Measurements from ENCODE around the gene LSAMP.

LSAMP gene

DNA sequence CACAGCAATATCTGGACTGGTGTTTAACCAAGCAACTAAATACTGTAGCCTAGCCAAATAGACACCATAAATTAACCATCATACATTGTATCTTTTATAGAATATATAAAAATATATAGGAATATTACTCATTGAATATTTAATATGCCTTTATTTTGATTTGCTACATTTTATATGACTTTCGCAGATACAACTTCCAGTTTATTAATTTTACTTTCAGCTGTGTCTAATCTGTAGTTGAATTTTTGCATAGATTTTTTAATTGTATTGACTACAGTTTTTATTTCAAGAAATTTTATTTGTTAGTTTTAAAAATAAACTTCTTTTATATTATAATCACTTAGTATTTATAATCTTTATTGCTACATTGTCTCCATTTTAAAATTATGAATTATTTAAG is 299.7 kb downstream of the LSAMP start:
- H3K4me3 ChIP-seq (ENCODE audit: low read length), result no peak overlapping the region
- no peaks in the 10 kb centered on the region for H3K27me3 ChIP-seq (ENCODE audit: low read depth, low read length)
- H3K79me2 ChIP-seq (ENCODE audit: low read length), result no peaks in the 10 kb centered on the region
- no peak overlapping the region for H2AFZ ChIP-seq (ENCODE audit: low read depth, low read length)
- H3K4me1 ChIP-seq (ENCODE audit: low read length), result peaks cover 5% of the 10 kb centered on the region
- H4K20me1 ChIP-seq (ENCODE audit: insufficient read depth, low read length), result no peaks in the 10 kb centered on the region
- H3K36me3 ChIP-seq (replicated peaks; ENCODE audit: low read depth, low read length), result no peaks in the 10 kb centered on the region
- H3K27ac ChIP-seq (ENCODE audit: low read length), result no peak overlapping the region
- TF ChIP-seq CTCF (IDR thresholded peaks at IDR 0.05; ENCODE audit: low read depth, low read length) (no peak), EZH2phosphoT487 (IDR thresholded peaks at IDR 0.05; ENCODE audit: low read depth) (no peak)
- H3K9me3 ChIP-seq (ENCODE audit: insufficient read depth, low read length), result peaks cover 9% of the 10 kb centered on the region; the same call in 1 of the 2 replicates
- H3K9ac ChIP-seq (ENCODE audit: low read length), result no peak overlapping the region
- H3K4me2 ChIP-seq (ENCODE audit: low read length), result no peak overlapping the region

DNA sequence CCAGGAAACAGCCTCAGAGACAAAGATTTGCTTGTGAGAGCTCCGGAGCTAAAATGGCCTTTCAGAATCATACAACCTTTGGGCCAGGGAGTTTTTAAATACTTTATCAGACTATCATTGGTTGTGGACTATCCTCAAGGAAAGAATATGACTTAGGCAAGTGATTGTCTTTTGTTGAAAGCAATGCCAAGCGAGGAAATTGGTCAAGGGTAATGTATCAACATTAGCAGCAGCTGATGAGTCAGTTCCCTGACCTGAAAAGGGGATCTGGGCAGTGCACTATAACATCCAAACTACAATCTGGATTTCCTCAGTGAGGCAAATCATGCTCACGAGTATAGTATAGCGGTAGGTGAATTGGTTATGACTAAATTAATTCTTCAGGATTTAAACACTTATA is 303.6 kb downstream of the LSAMP start:
- H3K4me2 ChIP-seq (ENCODE audit: low read length), result no peak overlapping the region
- H3K79me2 ChIP-seq (ENCODE audit: low read length), result no peaks in the 10 kb centered on the region
- no peaks in the 10 kb centered on the region for H4K20me1 ChIP-seq (ENCODE audit: insufficient read depth, low read length)
- no peak overlapping the region for H3K27ac ChIP-seq (ENCODE audit: low read length)
- no peaks in the 10 kb centered on the region for H3K36me3 ChIP-seq (replicated peaks; ENCODE audit: low read depth, low read length)
- no peak for TF ChIP-seq EZH2phosphoT487 (IDR thresholded peaks at IDR 0.05; ENCODE audit: low read depth)
- no peak for TF ChIP-seq CTCF (IDR thresholded peaks at IDR 0.05; ENCODE audit: low read depth, low read length)
- H3K4me1 ChIP-seq (ENCODE audit: low read length), result peaks cover 12% of the 10 kb centered on the region
- no peak overlapping the region for H2AFZ ChIP-seq (ENCODE audit: low read depth, low read length)
- H3K4me3 ChIP-seq (ENCODE audit: low read length), result no peak overlapping the region
- H3K27me3 ChIP-seq (ENCODE audit: low read depth, low read length), result no peaks in the 10 kb centered on the region
- H3K9ac ChIP-seq (ENCODE audit: low read length), result no peak overlapping the region
- H3K9me3 ChIP-seq (ENCODE audit: insufficient read depth, low read length), result peaks cover 9% of the 10 kb centered on the region; the same call in 1 of the 2 replicates

DNA sequence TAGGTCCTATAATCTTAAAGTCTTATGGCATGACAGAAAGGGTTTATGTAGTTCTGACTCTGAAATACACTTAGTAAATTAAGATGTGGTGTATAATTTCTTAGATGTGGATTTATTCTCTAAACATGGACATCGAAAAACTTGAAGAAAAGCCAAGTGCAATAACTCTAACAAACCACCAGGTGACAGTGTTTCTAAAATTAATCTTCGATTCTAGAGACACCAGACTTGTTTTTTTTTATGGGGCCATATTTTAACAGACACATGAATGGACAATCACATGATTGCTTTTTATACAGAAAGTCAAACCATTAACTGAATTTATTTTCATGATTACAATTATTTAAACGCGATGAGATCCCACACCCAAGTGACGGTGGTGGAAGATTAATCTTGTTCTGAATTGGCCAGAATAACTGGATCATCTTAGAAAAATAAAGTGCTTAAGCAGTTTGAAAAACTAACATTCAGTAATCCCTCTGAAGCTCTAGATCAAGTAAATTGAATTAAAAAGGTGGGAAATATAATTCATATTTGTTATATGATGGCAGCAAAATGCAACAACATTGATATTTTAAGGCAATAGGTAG is 305.1 kb downstream of the LSAMP start:
- H3K36me3 ChIP-seq (replicated peaks; ENCODE audit: low read depth, low read length), result no peaks in the 10 kb centered on the region
- H3K79me2 ChIP-seq (ENCODE audit: low read length), result no peaks in the 10 kb centered on the region
- no peak overlapping the region for H3K27ac ChIP-seq (ENCODE audit: low read length)
- peaks cover 14% of the 10 kb centered on the region for H3K4me1 ChIP-seq (ENCODE audit: low read length)
- H3K27me3 ChIP-seq (ENCODE audit: low read depth, low read length), result no peaks in the 10 kb centered on the region
- H3K9ac ChIP-seq (ENCODE audit: low read length), result no peak overlapping the region
- no peak overlapping the region for H3K4me3 ChIP-seq (ENCODE audit: low read length)
- H3K9me3 ChIP-seq (ENCODE audit: insufficient read depth, low read length), result 0 out of 2 replicates have a peak, but pooled peaks cover 4% of the 10 kb centered on the region
- no peaks in the 10 kb centered on the region for H4K20me1 ChIP-seq (ENCODE audit: insufficient read depth, low read length)
- peak overlapping the region; percentile 40; the same call in 1 of the 2 replicates for H3K4me2 ChIP-seq (ENCODE audit: low read length)
- 0 out of 2 replicates have a peak overlapping the region, but pooled peaks have one; percentile 15 for H2AFZ ChIP-seq (ENCODE audit: low read depth, low read length)
- peak; percentile 89 for TF ChIP-seq CTCF (IDR thresholded peaks at IDR 0.05; ENCODE audit: low read depth, low read length)
- TF ChIP-seq EZH2phosphoT487 (IDR thresholded peaks at IDR 0.05; ENCODE audit: low read depth), result no peak

DNA sequence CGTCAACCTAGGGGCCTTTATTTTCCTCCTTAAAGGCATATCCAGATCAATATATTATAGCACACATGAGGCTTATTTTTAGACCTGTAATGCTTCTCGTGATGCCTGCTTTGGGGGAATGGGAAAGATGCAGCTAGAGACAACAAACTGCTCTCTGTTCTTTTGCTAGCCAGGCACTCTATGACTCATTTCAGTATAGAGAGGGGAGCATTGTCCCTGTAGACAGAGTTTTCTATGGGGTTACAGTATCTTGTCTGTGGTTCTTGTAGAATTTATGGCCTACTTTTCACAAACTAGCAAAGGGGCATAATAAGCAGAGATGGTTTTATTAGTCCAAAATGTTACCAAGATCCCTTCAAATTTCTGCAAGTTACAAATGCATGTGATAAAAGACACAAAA is 305.6 kb downstream of the LSAMP start:
- H3K36me3 ChIP-seq (replicated peaks; ENCODE audit: low read depth, low read length), result no peaks in the 10 kb centered on the region
- no peaks in the 10 kb centered on the region for H3K27me3 ChIP-seq (ENCODE audit: low read depth, low read length)
- no peaks in the 10 kb centered on the region for H4K20me1 ChIP-seq (ENCODE audit: insufficient read depth, low read length)
- H2AFZ ChIP-seq (ENCODE audit: low read depth, low read length), result 0 out of 2 replicates have a peak overlapping the region, but pooled peaks have one; percentile 15
- no peak overlapping the region for H3K27ac ChIP-seq (ENCODE audit: low read length)
- H3K79me2 ChIP-seq (ENCODE audit: low read length), result no peaks in the 10 kb centered on the region
- peak overlapping the region; percentile 40; the same call in 1 of the 2 replicates for H3K4me2 ChIP-seq (ENCODE audit: low read length)
- no peak overlapping the region for H3K4me3 ChIP-seq (ENCODE audit: low read length)
- H3K9me3 ChIP-seq (ENCODE audit: insufficient read depth, low read length), result no peaks in the 10 kb centered on the region
- no peak overlapping the region for H3K9ac ChIP-seq (ENCODE audit: low read length)
- no peak for TF ChIP-seq CTCF (IDR thresholded peaks at IDR 0.05; ENCODE audit: low read depth, low read length)
- TF ChIP-seq EZH2phosphoT487 (IDR thresholded peaks at IDR 0.05; ENCODE audit: low read depth), result no peak
- H3K4me1 ChIP-seq (ENCODE audit: low read length), result peaks cover 19% of the 10 kb centered on the region
